ENCODE measurements around the gene TMTC3.

Gene TMTC3

DNA sequence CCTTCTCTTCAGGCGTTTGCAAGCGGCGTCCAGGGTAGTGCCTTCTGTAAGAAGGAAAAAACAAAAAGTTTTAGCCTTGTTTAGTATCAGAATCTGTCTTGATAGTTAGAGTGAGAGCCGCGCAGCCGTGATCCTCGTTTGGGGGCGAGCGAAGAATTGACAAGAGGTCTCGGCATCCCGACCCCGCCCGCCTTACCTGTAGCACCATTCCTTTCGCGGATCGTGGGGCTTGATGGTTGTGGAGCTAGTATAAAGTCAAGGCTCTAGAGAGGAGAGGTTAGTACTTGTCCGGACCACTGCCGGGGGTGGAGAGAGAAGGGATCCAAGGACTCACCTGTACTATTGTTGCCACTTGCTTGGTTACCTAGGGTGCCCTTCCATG, 494 bp downstream of the TMTC3 start:
- Histone ChIP-seq H3K4me1 (ENCODE audit: control insufficient read depth, insufficient read depth, low read length) (peaks cover 7% of the 10 kb centered on the region), H3K9me3 (ENCODE audit: control insufficient read depth, insufficient read depth, low read depth, low read length) (no peaks in the 10 kb centered on the region), H3K4me3 (ENCODE audit: low read depth, low read length) (peak overlapping the region; percentile 84), H3K36me3 (ENCODE audit: control insufficient read depth in 2 of 2, insufficient read depth in 1 of 2, low read length in 2 of 2) (peaks cover 17 to 27% of the 10 kb centered on the region in 2 experiments), H3K27ac (ENCODE audit: extremely low read depth, low read depth, low read length) (peak overlapping the region; percentile 78)
- ChIA-PET CTCF (interaction anchor here (0.6 kb wide), 1 partner anchor 80 kb away, joined by 3 read pairs; no protein-coding TSS in a partner anchor), POLR2A (interaction anchor here (0.6 to 1.7 kb wide), 4 partner anchors 9 to 437 kb away, joined by 3 to 11 read pairs (median 4); partner anchors contain the start of gene KITLG)
- TF ChIP-seq SCRT1 (tag by site-specific recombination; IDR thresholded peaks at IDR 0.05; ENCODE audit: borderline replicate concordance) = peak; percentile 27; the same call in 1 of the 2 replicates
- TF ChIP-seq ZNF426 (tag by site-specific recombination; IDR thresholded peaks at IDR 0.05) = no peak
- TF ChIP-seq ZNF394 (tag by site-specific recombination; IDR thresholded peaks at IDR 0.05; ENCODE audit: borderline replicate concordance) = no peak
- peak; percentile 91 for TF ChIP-seq ZNF335 (tag by site-specific recombination; conservative IDR thresholded peaks at IDR 0.05)
- TF ChIP-seq ZNF514 (tag by site-specific recombination; IDR thresholded peaks at IDR 0.05) = no peak
- peak; percentile 75 for TF ChIP-seq SCRT2 (tag by site-specific recombination; IDR thresholded peaks at IDR 0.05)
- no peak for TF ChIP-seq ZNF560 (tag by site-specific recombination; IDR thresholded peaks at IDR 0.05; ENCODE audit: borderline replicate concordance)

DNA sequence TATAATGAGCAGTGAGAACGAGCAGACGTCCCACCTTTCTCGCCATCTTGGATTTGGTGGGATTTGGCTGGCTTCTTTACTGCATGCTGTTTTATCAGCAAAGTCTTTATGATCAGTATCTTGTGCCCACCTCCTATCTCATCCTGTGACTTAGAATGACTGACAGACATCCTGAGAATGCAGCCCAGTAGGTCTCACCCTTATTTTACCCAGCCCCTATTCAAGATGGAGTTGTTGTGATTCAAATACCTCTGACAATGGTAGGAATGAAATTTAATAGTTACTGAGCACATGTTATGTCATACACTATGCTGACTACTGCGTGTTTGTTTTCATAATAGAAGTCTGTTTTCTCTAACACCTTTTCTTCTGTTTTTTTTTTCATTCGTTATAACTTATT, 1.9 kb downstream of the TMTC3 start:
- Histone ChIP-seq H3K4me3 (ENCODE audit: low read depth, low read length) (no peak overlapping the region), H3K27ac (ENCODE audit: extremely low read depth, low read depth, low read length) (no peak overlapping the region), H3K36me3 (ENCODE audit: control insufficient read depth in 2 of 2, insufficient read depth in 1 of 2, low read length in 2 of 2) (peaks cover 10 to 17% of the 10 kb centered on the region in 2 experiments), H3K4me1 (ENCODE audit: control insufficient read depth, insufficient read depth, low read length) (peaks cover 7% of the 10 kb centered on the region), H3K9me3 (ENCODE audit: control insufficient read depth, insufficient read depth, low read depth, low read length) (no peaks in the 10 kb centered on the region)
- POLR2A ChIA-PET = no interaction called here
- no peak for TF ChIP-seq ZNF23 (tag by site-specific recombination; IDR thresholded peaks at IDR 0.05; ENCODE audit: borderline replicate concordance)
- no peak for TF ChIP-seq ZNF114 (tag by site-specific recombination; IDR thresholded peaks at IDR 0.05)
- peak; percentile 80 for TF ChIP-seq ZNF629 (tag by site-specific recombination; IDR thresholded peaks at IDR 0.05)
- TF ChIP-seq, protein P1, sequence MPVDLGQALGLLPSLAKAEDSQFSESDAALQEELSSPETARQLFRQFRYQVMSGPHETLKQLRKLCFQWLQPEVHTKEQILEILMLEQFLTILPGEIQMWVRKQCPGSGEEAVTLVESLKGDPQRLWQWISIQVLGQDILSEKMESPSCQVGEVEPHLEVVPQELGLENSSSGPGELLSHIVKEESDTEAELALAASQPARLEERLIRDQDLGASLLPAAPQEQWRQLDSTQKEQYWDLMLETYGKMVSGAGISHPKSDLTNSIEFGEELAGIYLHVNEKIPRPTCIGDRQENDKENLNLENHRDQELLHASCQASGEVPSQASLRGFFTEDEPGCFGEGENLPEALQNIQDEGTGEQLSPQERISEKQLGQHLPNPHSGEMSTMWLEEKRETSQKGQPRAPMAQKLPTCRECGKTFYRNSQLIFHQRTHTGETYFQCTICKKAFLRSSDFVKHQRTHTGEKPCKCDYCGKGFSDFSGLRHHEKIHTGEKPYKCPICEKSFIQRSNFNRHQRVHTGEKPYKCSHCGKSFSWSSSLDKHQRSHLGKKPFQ (tag by site-specific recombination; IDR thresholded peaks at IDR 0.05) = 0 out of 2 replicates have a peak, but pooled peaks have one; percentile 44
- peak; percentile 96 for TF ChIP-seq MYNN (tag by site-specific recombination; IDR thresholded peaks at IDR 0.05; ENCODE audit: borderline replicate concordance)
- CTCF ChIA-PET = interaction anchor here (0.7 kb wide), 1 partner anchor 249 kb away, joined by 3 read pairs; no protein-coding TSS in a partner anchor

GRCh38 chr12:88144546-88145468, 2.7 kb downstream of the TMTC3 start:
- peak overlapping the region; percentile 66 for H3K27ac ChIP-seq (ENCODE audit: extremely low read depth, low read depth, low read length)
- ChIA-PET CTCF (interaction anchor here (0.7 kb wide), 2 partner anchors 24 to 248 kb away, joined by 3 read pairs; no protein-coding TSS in a partner anchor), POLR2A (no interaction called here)
- peaks cover 7 to 14% of the 10 kb centered on the region in 2 experiments for H3K36me3 ChIP-seq (ENCODE audit: control insufficient read depth in 2 of 2, insufficient read depth in 1 of 2, low read length in 2 of 2)
- peaks cover 7% of the 10 kb centered on the region for H3K4me1 ChIP-seq (ENCODE audit: control insufficient read depth, insufficient read depth, low read length)
- no peaks in the 10 kb centered on the region for H3K9me3 ChIP-seq (ENCODE audit: control insufficient read depth, insufficient read depth, low read depth, low read length)
- TF ChIP-seq IKZF3 (tag by site-specific recombination; IDR thresholded peaks at IDR 0.05) (peak; percentile 55; the same call in 1 of the 2 replicates), ZNF335 (tag by site-specific recombination; conservative IDR thresholded peaks at IDR 0.05) (peak; percentile 29; the same call in 1 of the 2 replicates), WT1 (tag by site-specific recombination; IDR thresholded peaks at IDR 0.05) (peak; percentile 42; the same call in 1 of the 2 replicates), ZEB2 (tag by site-specific recombination; IDR thresholded peaks at IDR 0.05) (peak; percentile 11; the same call in 1 of the 2 replicates), ZNF843 (tag by site-specific recombination; IDR thresholded peaks at IDR 0.05) (peak; percentile 39; the same call in 1 of the 2 replicates), ZBTB20 (tag by site-specific recombination; IDR thresholded peaks at IDR 0.05) (peak; percentile 67), ZNF416 (tag by site-specific recombination; IDR thresholded peaks at IDR 0.05) (no peak), ZNF391 (tag by site-specific recombination; IDR thresholded peaks at IDR 0.05; ENCODE audit: borderline replicate concordance, low read depth) (no peak), GLIS2 (tag by site-specific recombination; IDR thresholded peaks at IDR 0.05) (no peak), PRDM6 (tag by site-specific recombination; IDR thresholded peaks at IDR 0.05) (peak; percentile 82)
- TF ChIP-seq, protein P1 (tag by site-specific recombination; IDR thresholded peaks at IDR 0.05) = peak; percentile 34
- TF ChIP-seq, protein P2, sequence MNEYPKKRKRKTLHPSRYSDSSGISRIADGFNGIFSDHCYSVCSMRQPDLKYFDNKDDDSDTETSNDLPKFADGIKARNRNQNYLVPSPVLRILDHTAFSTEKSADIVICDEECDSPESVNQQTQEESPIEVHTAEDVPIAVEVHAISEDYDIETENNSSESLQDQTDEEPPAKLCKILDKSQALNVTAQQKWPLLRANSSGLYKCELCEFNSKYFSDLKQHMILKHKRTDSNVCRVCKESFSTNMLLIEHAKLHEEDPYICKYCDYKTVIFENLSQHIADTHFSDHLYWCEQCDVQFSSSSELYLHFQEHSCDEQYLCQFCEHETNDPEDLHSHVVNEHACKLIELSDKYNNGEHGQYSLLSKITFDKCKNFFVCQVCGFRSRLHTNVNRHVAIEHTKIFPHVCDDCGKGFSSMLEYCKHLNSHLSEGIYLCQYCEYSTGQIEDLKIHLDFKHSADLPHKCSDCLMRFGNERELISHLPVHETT (tag by site-specific recombination; IDR thresholded peaks at IDR 0.05) = no peak
- no peak overlapping the region for H3K4me3 ChIP-seq (ENCODE audit: low read depth, low read length)
